LNCaP clone FGC (cell line): Measurements from ENCODE around the gene CHIC2.

Experiments used
- DNase-seq: peaks from one replicate; pipeline ENCODE4 v3.0.0-alpha.2; 2011; ENCODE audit warnings: low read depth
- H3K4me3 ChIP-seq: 2 replicates; pipeline ENCODE4 v1.5.1; 2011; ENCODE audit warnings: mild to moderate bottlenecking, low read depth, low read length, control low read depth
- TF ChIP-seq, protein P1 (sequence below): IDR thresholded peaks from 2 replicates; pipeline ENCODE4 v1.5.1; 2012; ENCODE audit warnings: mild to moderate bottlenecking; ENCODE audit not compliant: control insufficient read depth, insufficient read depth; ENCODE audit errors: extremely low read depth

The CHIC2 gene

DNA sequence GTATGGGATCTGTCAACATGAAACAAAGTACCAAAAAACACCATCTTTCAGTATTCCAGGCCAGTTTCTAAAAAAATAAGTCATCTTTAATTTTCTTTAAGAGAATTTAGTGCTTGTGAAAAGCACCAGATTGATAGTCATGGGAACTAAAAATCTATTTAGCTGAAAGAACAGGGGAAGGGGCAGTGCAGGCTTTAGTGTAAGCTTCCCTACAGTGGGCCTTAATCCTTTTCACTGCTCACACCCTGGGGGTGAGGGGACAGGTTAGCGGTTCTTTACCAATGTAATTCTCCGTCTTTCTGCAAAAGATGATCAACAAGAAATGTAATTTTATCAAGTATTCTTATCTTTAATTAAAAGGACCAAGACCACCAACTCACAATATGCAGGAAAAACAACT is 47.1 kb downstream of the CHIC2 start:
- no peak overlapping the region for H3K4me3 ChIP-seq
- DNase-seq, result no peak
- TF ChIP-seq, protein P1, sequence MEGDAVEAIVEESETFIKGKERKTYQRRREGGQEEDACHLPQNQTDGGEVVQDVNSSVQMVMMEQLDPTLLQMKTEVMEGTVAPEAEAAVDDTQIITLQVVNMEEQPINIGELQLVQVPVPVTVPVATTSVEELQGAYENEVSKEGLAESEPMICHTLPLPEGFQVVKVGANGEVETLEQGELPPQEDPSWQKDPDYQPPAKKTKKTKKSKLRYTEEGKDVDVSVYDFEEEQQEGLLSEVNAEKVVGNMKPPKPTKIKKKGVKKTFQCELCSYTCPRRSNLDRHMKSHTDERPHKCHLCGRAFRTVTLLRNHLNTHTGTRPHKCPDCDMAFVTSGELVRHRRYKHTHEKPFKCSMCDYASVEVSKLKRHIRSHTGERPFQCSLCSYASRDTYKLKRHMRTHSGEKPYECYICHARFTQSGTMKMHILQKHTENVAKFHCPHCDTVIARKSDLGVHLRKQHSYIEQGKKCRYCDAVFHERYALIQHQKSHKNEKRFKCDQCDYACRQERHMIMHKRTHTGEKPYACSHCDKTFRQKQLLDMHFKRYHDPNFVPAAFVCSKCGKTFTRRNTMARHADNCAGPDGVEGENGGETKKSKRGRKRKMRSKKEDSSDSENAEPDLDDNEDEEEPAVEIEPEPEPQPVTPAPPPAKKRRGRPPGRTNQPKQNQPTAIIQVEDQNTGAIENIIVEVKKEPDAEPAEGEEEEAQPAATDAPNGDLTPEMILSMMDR, result no peak

DNA sequence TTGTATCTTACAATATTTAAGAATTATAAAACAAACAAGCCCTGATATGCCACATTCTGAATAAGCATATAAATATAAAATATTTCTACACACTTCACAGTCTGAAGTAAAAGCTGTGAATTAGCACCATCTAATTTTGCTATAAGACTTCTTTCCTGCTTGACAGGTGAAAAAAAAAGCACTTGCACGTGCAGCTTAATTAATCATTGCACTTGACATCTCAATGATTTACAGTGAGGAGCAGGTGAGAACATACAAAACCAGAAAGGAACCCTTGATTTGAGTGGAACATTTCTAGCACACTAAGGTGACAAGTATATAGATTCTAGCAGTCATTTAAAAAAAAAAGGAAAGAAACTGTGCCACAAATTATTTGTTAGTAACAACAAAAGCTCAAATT is 47.9 kb downstream of the CHIC2 start:
- no peak for DNase-seq
- TF ChIP-seq, protein P1, result no peak
- H3K4me3 ChIP-seq, result no peak overlapping the region

DNA sequence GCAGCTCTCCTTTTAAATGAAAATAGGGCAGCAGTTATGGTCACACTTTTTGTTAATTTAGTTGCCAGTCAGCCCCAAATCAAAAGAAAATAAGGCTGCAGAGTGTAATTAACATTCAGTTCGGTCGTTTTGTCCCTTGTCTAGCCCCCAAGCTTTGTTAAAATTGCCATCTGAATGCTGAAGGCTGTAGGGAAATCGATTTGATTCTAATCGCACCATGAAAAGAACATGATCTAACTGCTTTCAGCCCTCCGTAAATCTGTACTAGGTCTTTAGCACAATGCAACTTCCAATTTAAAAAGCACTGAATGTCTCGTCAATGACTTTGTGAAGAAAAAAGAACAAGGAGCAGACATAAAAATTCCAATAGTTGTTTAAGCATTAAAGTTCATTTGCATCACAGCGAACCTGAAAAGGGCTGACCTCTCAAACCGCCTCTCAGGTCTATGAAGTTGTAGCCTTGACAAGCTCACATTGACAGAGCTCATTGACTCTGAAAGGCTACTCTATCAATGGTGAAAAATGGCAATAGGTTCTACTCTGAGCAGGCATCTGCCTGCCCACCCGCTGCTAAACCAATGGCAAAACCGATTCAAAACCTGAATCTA is 48.9 kb downstream of the CHIC2 start:
- TF ChIP-seq, protein P1, result no peak
- no peak for DNase-seq
- H3K4me3 ChIP-seq, result no peak overlapping the region

DNA sequence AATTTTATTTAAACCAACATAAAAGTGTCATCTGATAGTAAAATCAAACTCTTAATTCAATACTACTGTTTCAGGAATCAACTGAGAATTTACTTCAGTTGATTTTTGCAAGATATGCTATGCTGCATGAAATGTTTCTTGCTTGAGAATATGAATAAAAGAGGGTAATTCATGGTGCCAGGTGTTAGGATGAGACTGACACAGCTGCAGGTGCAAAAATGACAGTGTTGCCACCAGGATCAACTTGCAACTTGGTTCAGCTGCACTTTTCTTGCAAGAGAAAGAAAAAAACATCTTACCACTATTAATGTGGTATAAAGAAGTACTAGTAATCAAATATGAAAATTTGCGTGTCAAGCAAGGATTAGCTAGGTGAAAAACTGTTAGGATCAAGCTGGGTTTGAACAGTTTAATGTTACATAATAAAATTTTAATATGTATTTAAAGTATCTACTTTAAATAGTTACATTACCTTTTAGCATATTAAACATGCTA is 49.7 kb downstream of the CHIC2 start:
- no peak for DNase-seq
- no peak overlapping the region for H3K4me3 ChIP-seq
- TF ChIP-seq, protein P1, result no peak

DNA sequence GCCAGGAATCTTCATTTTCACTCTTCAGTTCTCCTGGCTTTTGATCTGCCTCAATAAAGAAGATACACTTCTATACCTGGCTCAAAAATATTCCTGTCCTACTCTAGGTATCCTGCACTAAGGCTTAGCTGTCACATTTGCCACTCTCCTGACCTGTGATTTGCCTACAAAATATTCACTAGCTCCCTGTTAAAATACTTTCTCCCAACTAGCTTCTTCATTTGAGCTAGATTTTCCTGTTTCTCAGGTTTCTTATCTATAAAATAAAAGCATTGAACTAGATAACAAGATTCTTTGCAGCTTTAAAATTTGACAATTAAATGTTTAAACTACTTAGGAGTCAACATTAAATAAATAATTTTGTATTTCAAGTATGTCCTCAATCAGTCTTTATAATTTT is 53.2 kb downstream of the CHIC2 start:
- TF ChIP-seq, protein P1, result no peak
- no peak overlapping the region for H3K4me3 ChIP-seq
- DNase-seq, result peak; percentile 53

DNA sequence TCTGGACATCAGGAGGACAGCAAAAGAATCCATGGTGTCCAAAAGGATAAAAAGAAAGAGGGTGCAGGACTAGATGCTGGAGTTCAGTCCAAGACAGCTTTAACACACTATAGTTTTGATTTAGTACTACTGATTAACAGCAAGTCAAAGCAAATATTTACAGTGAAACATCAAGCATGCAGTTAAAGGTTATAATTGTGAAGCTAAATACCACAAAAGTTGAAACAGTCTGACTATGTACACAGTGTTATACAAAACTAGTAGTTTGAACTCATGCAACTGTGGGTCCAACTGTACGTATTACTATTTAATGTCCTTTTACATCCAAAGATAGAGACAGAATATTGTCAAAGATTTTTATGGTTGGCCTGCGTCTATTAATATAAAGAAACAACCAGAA is 57.6 kb downstream of the CHIC2 start:
- DNase-seq, result no peak
- TF ChIP-seq, protein P1, result no peak
- H3K4me3 ChIP-seq, result no peak overlapping the region

DNA sequence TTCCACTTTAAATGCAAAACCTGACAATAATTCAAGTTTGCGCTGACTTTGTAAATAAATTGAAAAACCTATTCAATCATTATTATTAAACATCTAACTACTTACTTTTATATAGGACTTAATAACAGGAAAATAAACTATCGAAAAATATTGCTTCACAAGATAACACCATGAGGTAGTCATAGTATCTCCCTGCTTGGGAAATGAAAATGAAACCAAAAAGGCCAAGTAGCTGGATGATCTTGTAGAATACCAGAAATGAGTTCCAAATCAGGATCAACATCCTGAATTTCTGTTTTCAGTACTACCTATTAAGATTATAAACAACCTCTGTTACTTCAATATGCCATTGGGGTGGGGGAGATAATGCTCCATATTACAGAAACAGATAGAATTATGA is 58.9 kb downstream of the CHIC2 start:
- TF ChIP-seq, protein P1, result no peak
- DNase-seq, result no peak
- no peak overlapping the region for H3K4me3 ChIP-seq
